ENCODE measurements around the gene MSRB3. TPM values are rescaled to one million over a fixed set of nuclear protein-coding genes. Genes with fewer than 3 reads are reported as not detected.

Gene MSRB3
- total and polyA plus RNA-seq, 10 of the 15 experiments (the other 5 are each of a cell fraction or from before 2014, with no cell fraction given), result 0.07 to 2.7 (median 1.3) TPM

- no peak overlapping the region for H3K4me2 ChIP-seq (ENCODE audit: control insufficient read depth, insufficient read depth)
- RAD21 ChIA-PET (ENCODE audit: unreplicated experiment), result interaction anchor here (0.6 kb wide), 1 partner anchor 63 kb away, joined by 5 read pairs; no protein-coding TSS in a partner anchor
- FAIRE-seq, result no peak
- no peaks in the 10 kb centered on the region for H3K4me1 ChIP-seq (ENCODE audit: control insufficient read depth, insufficient read depth, low read length)
- no peaks in the 10 kb centered on the region for H3K9me3 ChIP-seq (replicated peaks; ENCODE audit: control insufficient read depth, insufficient read depth, low read length)
- H3K4me3 ChIP-seq, result no peak overlapping the region
- no TSS peak for BruUV-seq (replicated peaks)
- intact Hi-C loops (cut with micrococcal nuclease; ENCODE audit: unreplicated experiment), result no loop called here
- H2AFZ ChIP-seq (ENCODE audit: control insufficient read depth, low read depth, low read length), result no peak overlapping the region
- no peaks in the 10 kb centered on the region for H3K36me3 ChIP-seq (ENCODE audit: control insufficient read depth in 2 of 2, insufficient read depth in 2 of 2, low read length in 1 of 2)
- DNase-seq (ENCODE audit: low read depth, low spot score), result no peak
- CTCF ChIA-PET, result interaction anchor here (0.6 kb wide), 1 partner anchor 298 kb away, joined by 3 read pairs; no protein-coding TSS in a partner anchor
- POLR2A ChIA-PET, result no interaction called here
- 0 out of 4 replicates have a peak, but pooled peaks cover 0 to 1% of the 10 kb centered on the region in 2 experiments for H3K27me3 ChIP-seq (replicated peaks in 1 of 2; ENCODE audit: control insufficient read depth in 2 of 2, insufficient read depth in 2 of 2, low read length in 1 of 2)
- no peak overlapping the region for H3K27ac ChIP-seq (ENCODE audit: control insufficient read depth, insufficient read depth)
- ATAC-seq, result no peak
- no peaks in the 10 kb centered on the region for H4K20me1 ChIP-seq (ENCODE audit: control insufficient read depth, insufficient read depth)
- in situ Hi-C loops (cut with MboI), result no loop called here
- no peak overlapping the region for H3K9ac ChIP-seq (ENCODE audit: control insufficient read depth, insufficient read depth, low read length)
- SMC1A ChIA-PET (ENCODE audit: uncharacterized antibody, unreplicated experiment), result interaction anchor here (1.6 kb wide), 1 partner anchor 13 kb away, joined by 4 read pairs; no protein-coding TSS in a partner anchor
- H3K79me2 ChIP-seq (ENCODE audit: control insufficient read depth, insufficient read depth, low read length), result no peaks in the 10 kb centered on the region
- WGBS (ENCODE audit: insufficient coverage, insufficient replicate concordance, low lambda C conversion rate, missing lambda C conversion rate), result 29% methylated on average over 10 of the region's 10 CpGs
- no peak for TF ChIP-seq IKZF1 (conservative IDR thresholded peaks at IDR 0.05)
- TF ChIP-seq YY1 (IDR thresholded peaks at IDR 0.05; ENCODE audit: low read depth, low read length), result no peak
- TF ChIP-seq REST (IDR thresholded peaks at IDR 0.05; ENCODE audit: low read depth, low read length), result no peak
- no peak for TF ChIP-seq NRF1 (conservative IDR thresholded peaks at IDR 0.05; ENCODE audit: low read depth, low read length)
- TF ChIP-seq KAT2A (conservative IDR thresholded peaks at IDR 0.05; ENCODE audit: control insufficient read depth, low read depth, low read length), result no peak
- no peak for TF ChIP-seq GATAD2B (conservative IDR thresholded peaks at IDR 0.05; ENCODE audit: low read depth)
- TF ChIP-seq E4F1 (IDR thresholded peaks at IDR 0.05; ENCODE audit: borderline replicate concordance, partially characterized antibody), result no peak
- no peak for TF ChIP-seq NFYB (IDR thresholded peaks at IDR 0.05; ENCODE audit: insufficient read depth, low read depth, low read length)
- TF ChIP-seq USF1 (IDR thresholded peaks at IDR 0.05; ENCODE audit: borderline replicate concordance, extremely low read length, insufficient read depth, low read depth, low read length), result no peak
- no peak for TF ChIP-seq BCLAF1 (IDR thresholded peaks at IDR 0.05)
- no peak for TF ChIP-seq PML (IDR thresholded peaks at IDR 0.05; ENCODE audit: low read length)
- no peak for TF ChIP-seq KDM1A (IDR thresholded peaks at IDR 0.05; ENCODE audit: borderline replicate concordance)
Measured at GRCh38 chr12:65327207-65328076, 49.0 kb downstream of the MSRB3 start.

Data from GM12878 (cell line).